H9 (cell line): ENCODE data around the gene ZNF335. TPM values are rescaled to one million over a fixed set of nuclear protein-coding genes. Genes with fewer than 3 reads are reported as not detected.
A peak's percentile ranks its signal among the peaks of the same experiment; 100 is the strongest.

Source experiments
- DNase-seq: peaks from one replicate; pipeline ENCODE4 v3.0.0-alpha.2; 2017
- H2AFZ ChIP-seq: one replicate; pipeline ENCODE4 v1.6.1; 2013; ENCODE audit warnings: mild to moderate bottlenecking, low read length, control low read depth, moderate library complexity
- H2AK5ac ChIP-seq: 2 replicates; pipeline ENCODE4 v1.6.1; 2013; ENCODE audit warnings: low read length, control low read depth, mixed read lengths; ENCODE audit not compliant: insufficient read length
- H2BK120ac ChIP-seq: one replicate; pipeline ENCODE4 v1.6.1; 2013; ENCODE audit warnings: low read depth, mild to moderate bottlenecking, low read length, control low read depth, inconsistent platforms; ENCODE audit not compliant: poor library complexity, severe bottlenecking
- H2BK12ac ChIP-seq: 2 replicates; pipeline ENCODE4 v1.6.1; 2013; ENCODE audit warnings: low read length, control low read depth, mixed read lengths, low read depth; ENCODE audit not compliant: insufficient read length
- H2BK15ac ChIP-seq: 2 replicates; pipeline ENCODE4 v1.6.1; 2013; ENCODE audit warnings: low read depth, low read length, control low read depth
- H2BK20ac ChIP-seq: one replicate; pipeline ENCODE4 v1.6.1; 2013; ENCODE audit warnings: low read depth, mild to moderate bottlenecking, low read length, control low read depth, inconsistent platforms; ENCODE audit not compliant: poor library complexity, severe bottlenecking
- H2BK5ac ChIP-seq: 2 replicates; pipeline ENCODE4 v1.6.1; 2013; ENCODE audit warnings: low read length, control low read depth, mixed read lengths; ENCODE audit not compliant: insufficient read length
- H3K14ac ChIP-seq: 2 replicates; pipeline ENCODE4 v1.6.1; 2013; ENCODE audit warnings: low read length, control low read depth; ENCODE audit not compliant: insufficient read depth
- H3K18ac ChIP-seq: 2 replicates; pipeline ENCODE4 v1.6.1; 2013; ENCODE audit warnings: low read depth, mild to moderate bottlenecking, mixed read lengths, low read length, control low read depth; ENCODE audit not compliant: insufficient read length
- H3K23ac ChIP-seq: 2 replicates; pipeline ENCODE4 v1.6.1; 2013; ENCODE audit warnings: low read length, control low read depth, mixed read lengths, low read depth; ENCODE audit not compliant: insufficient read length
- H3K23me2 ChIP-seq: 2 replicates; pipeline ENCODE4 v1.6.1; 2013; ENCODE audit warnings: low read depth, mild to moderate bottlenecking, mixed read lengths, low read length, control low read depth; ENCODE audit not compliant: insufficient read length, poor library complexity, severe bottlenecking
- H3K27ac ChIP-seq: 2 replicates; pipeline ENCODE4 v1.5.1; 2013; ENCODE audit warnings: low read length, control low read depth, mixed read lengths, low read depth; ENCODE audit not compliant: insufficient read length
- H3K27me3 ChIP-seq: 2 replicates; pipeline ENCODE4 v1.6.1; 2013; ENCODE audit warnings: low read length, control low read depth, inconsistent platforms; ENCODE audit not compliant: insufficient read depth
- H3K4ac ChIP-seq: 2 replicates; pipeline ENCODE4 v1.6.1; 2013; ENCODE audit warnings: low read depth, mild to moderate bottlenecking, control low read depth, inconsistent platforms, low read length, moderate library complexity
- H3K4me1 ChIP-seq: 2 replicates; pipeline ENCODE4 v1.6.1; 2013; ENCODE audit warnings: low read length, control low read depth, inconsistent platforms; ENCODE audit not compliant: insufficient read depth
- H3K4me2 ChIP-seq: 2 replicates; pipeline ENCODE4 v1.6.1; 2013; ENCODE audit warnings: low read length, control low read depth, mixed read lengths; ENCODE audit not compliant: insufficient read length, insufficient read depth
- H3K56ac ChIP-seq: 2 replicates; pipeline ENCODE4 v1.6.1; 2013; ENCODE audit warnings: low read depth, mild to moderate bottlenecking, mixed read lengths, low read length, control low read depth; ENCODE audit not compliant: insufficient read length
- H3K79me1 ChIP-seq: 2 replicates; pipeline ENCODE4 v1.6.1; 2013; ENCODE audit warnings: low read depth, mild to moderate bottlenecking, moderate library complexity, low read length, control low read depth, inconsistent platforms; ENCODE audit not compliant: insufficient read depth, poor library complexity, severe bottlenecking
- H3K79me2 ChIP-seq: 2 replicates; pipeline ENCODE4 v1.6.1; 2013; ENCODE audit warnings: low read length, control low read depth, inconsistent platforms; ENCODE audit not compliant: insufficient read depth
- H3K9ac ChIP-seq: 2 replicates; pipeline ENCODE4 v1.6.1; 2013; ENCODE audit warnings: low read length, control low read depth, mixed read lengths; ENCODE audit not compliant: insufficient read length; ENCODE audit errors: extremely low read depth
- H3K9me3 ChIP-seq: one replicate; pipeline ENCODE4 v1.6.1; 2013; ENCODE audit warnings: low read depth, low read length, inconsistent platforms; ENCODE audit not compliant: control insufficient read depth
- H3T11ph ChIP-seq: one replicate; pipeline ENCODE4 v1.6.1; 2013; ENCODE audit warnings: mild to moderate bottlenecking, low read length, control low read depth, inconsistent platforms
- H4K20me1 ChIP-seq: one replicate; pipeline ENCODE4 v1.6.1; 2013; ENCODE audit not compliant: control insufficient read depth, insufficient read length, insufficient read depth
- H4K5ac ChIP-seq: 2 replicates; pipeline ENCODE4 v1.6.1; 2013; ENCODE audit warnings: low read depth, mild to moderate bottlenecking, mixed read lengths, low read length, control low read depth; ENCODE audit not compliant: insufficient read length
- H4K8ac ChIP-seq: replicated peaks from 2 replicates; pipeline ENCODE4 v1.6.1; 2013; ENCODE audit warnings: low read length, control low read depth, mixed read lengths, low read depth; ENCODE audit not compliant: insufficient read length
- H4K91ac ChIP-seq: 2 replicates; pipeline ENCODE4 v1.6.1; 2013; ENCODE audit warnings: low read depth, mild to moderate bottlenecking, moderate library complexity, mixed read lengths, low read length, control low read depth; ENCODE audit not compliant: insufficient read length
- H3K27ac Mint-ChIP-seq, 3 experiments: 2 replicates in 2 of 3; 3 replicates in 1 of 3; pipeline ENCODE4 v1.8.0; 2020 to 2021; ENCODE audit warnings: mixed read lengths in 3 of 3, mild to moderate bottlenecking in 1 of 3, moderate library complexity in 1 of 3
- H3K27me3 Mint-ChIP-seq: 2 replicates; pipeline ENCODE4 v1.8.0; 2021; ENCODE audit warnings: low read depth, mild to moderate bottlenecking, moderate library complexity, mixed read lengths
- H3K36me3 Mint-ChIP-seq, 3 experiments: 2 replicates in 2 of 3; 3 replicates in 1 of 3; pipeline ENCODE4 v1.8.0; 2020 to 2021; ENCODE audit warnings: low read depth in 3 of 3, mixed read lengths in 3 of 3; ENCODE audit not compliant: insufficient read depth in 1 of 3
- H3K4me1 Mint-ChIP-seq, 2 experiments: 2 replicates each; pipeline ENCODE4 v1.8.0; 2020; ENCODE audit warnings: mixed read lengths in 2 of 2
- H3K4me3 Mint-ChIP-seq, 2 experiments: 2 replicates in 1 of 2; 3 replicates in 1 of 2; pipeline ENCODE4 v1.8.0; 2020 to 2021; ENCODE audit warnings: mild to moderate bottlenecking in 2 of 2, mixed read lengths in 2 of 2, moderate library complexity in 1 of 2
- H3K9me3 Mint-ChIP-seq, 2 experiments: 2 replicates in 1 of 2; 3 replicates in 1 of 2; pipeline ENCODE4 v1.8.0; 2020; ENCODE audit warnings: mild to moderate bottlenecking in 2 of 2, mixed read lengths in 2 of 2, moderate library complexity in 1 of 2
- WGBS: extraction: QIAGEN DNeasy Blood & Tissue Kit; methylation state at CpG from one replicate; pipeline ENCODE4 v1.1.7; 2013; ENCODE audit warnings: missing lambda C conversion rate, low lambda C conversion rate, mixed read lengths; ENCODE audit not compliant: insufficient read length; ENCODE audit errors: extremely low coverage; 5-methylcytosine and 5-hydroxymethylcytosine counted together
- total RNA-seq: library from RNA; stranded (reverse); gene quantifications from 2 replicates; pipeline ENCODE4 v1.2.1, GENCODE V29; 2021
- TF ChIP-seq, protein P1 (sequence below): fragments of 200-600 bp; sonication (generic); conservative IDR thresholded peaks from 3 replicates; pipeline ENCODE4 v1.8.0; 2021; ENCODE audit warnings: antibody characterized with exemption, mild to moderate bottlenecking

ZNF335 gene
- total RNA-seq, 1 experiment from 2014 or later: 21.1 TPM

DNA sequence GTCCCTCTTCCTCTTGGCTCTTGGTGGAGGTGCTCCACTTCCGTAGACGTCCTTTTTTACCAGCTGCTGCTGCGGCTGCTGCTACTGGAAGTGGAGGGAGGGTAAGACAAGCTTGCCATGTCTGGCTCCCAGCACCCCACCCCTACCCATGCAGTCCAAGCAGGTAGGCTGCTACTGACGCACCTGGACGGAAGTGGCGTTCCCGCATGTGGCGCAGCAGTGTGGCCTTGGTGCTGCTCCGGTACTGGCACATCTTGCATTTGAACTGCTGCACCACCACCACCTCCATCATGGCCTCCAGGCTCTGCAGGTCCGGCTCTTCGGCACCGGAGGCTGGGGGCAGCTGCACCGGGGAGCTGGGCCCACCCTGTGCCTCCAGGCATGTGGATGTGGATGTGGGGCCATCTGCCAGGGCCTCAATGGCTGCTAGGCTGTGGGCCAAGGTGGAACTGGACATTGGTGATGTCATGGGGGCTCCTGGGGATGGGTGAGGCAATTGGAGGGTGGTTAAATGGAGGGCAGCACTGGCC lies 4.4 kb downstream of the ZNF335 start:
- H3K9me3 Mint-ChIP-seq: no peaks in the 10 kb centered on the region; a peak in 1 of 5 replicates
- Histone ChIP-seq H3K9ac (no peak overlapping the region), H3T11ph (no peak overlapping the region), H3K56ac (no peak overlapping the region), H2BK20ac (no peak overlapping the region), H3K27me3 (no peaks in the 10 kb centered on the region), H3K9me3 (no peaks in the 10 kb centered on the region), H3K14ac (no peak overlapping the region), H2AFZ (no peak overlapping the region), H3K4me2 (no peak overlapping the region), H3K23ac (no peak overlapping the region), H3K79me2 (no peaks in the 10 kb centered on the region), H2BK120ac (no peak overlapping the region), H2BK5ac (no peak overlapping the region), H3K79me1 (no peaks in the 10 kb centered on the region), H3K4ac (no peak overlapping the region), H4K20me1 (no peaks in the 10 kb centered on the region), H2AK5ac (no peak overlapping the region), H4K5ac (no peak overlapping the region), H3K23me2 (peaks cover 5% of the 10 kb centered on the region), H3K4me1 (no peaks in the 10 kb centered on the region), H3K18ac (no peak overlapping the region), H4K8ac (no peak overlapping the region), H4K91ac (no peak overlapping the region), H2BK15ac (no peak overlapping the region), H3K27ac (no peak overlapping the region), H2BK12ac (no peak overlapping the region)
- no peaks in the 10 kb centered on the region; the same call in 1 of the 2 replicates for H3K27me3 Mint-ChIP-seq
- no peak overlapping the region for H3K27ac Mint-ChIP-seq
- DNase-seq: peak; percentile 16
- H3K4me3 Mint-ChIP-seq: no peak overlapping the region
- peaks cover 9 to 13% of the 10 kb centered on the region in 2 experiments for H3K4me1 Mint-ChIP-seq
- TF ChIP-seq, protein P1, sequence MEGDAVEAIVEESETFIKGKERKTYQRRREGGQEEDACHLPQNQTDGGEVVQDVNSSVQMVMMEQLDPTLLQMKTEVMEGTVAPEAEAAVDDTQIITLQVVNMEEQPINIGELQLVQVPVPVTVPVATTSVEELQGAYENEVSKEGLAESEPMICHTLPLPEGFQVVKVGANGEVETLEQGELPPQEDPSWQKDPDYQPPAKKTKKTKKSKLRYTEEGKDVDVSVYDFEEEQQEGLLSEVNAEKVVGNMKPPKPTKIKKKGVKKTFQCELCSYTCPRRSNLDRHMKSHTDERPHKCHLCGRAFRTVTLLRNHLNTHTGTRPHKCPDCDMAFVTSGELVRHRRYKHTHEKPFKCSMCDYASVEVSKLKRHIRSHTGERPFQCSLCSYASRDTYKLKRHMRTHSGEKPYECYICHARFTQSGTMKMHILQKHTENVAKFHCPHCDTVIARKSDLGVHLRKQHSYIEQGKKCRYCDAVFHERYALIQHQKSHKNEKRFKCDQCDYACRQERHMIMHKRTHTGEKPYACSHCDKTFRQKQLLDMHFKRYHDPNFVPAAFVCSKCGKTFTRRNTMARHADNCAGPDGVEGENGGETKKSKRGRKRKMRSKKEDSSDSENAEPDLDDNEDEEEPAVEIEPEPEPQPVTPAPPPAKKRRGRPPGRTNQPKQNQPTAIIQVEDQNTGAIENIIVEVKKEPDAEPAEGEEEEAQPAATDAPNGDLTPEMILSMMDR: no peak
- peaks cover 5 to 43% (median 27%) of the 10 kb centered on the region in 3 experiments; a peak in 6 of 7 replicates for H3K36me3 Mint-ChIP-seq
- WGBS: no CpG with 5 or more reads among the region's 13 CpGs
